Stimulated activated CD4-positive, alpha-beta T cell treated with anti-CD3 and anti-CD28 coated beads, Interleukin-2, amount 100 ng/mL, for 4 hours (primary cell): ENCODE results near the gene LPAR5.
A peak's percentile ranks its signal among the peaks of the same experiment; 100 is the strongest.

Experiments
- DNase-seq: peaks from one replicate; pipeline ENCODE4 v3.0.0-alpha.2; 2020; ENCODE audit warnings: low read depth

LPAR5 gene

GRCh38 chr12:6638305-6638704 lies 2.5 kb upstream of the LPAR5 start:
- DNase-seq, result no peak

- peak; percentile 59 for DNase-seq
Measured at GRCh38 chr12:6635375-6635855, 344 bp downstream of the LPAR5 start.

DNA sequence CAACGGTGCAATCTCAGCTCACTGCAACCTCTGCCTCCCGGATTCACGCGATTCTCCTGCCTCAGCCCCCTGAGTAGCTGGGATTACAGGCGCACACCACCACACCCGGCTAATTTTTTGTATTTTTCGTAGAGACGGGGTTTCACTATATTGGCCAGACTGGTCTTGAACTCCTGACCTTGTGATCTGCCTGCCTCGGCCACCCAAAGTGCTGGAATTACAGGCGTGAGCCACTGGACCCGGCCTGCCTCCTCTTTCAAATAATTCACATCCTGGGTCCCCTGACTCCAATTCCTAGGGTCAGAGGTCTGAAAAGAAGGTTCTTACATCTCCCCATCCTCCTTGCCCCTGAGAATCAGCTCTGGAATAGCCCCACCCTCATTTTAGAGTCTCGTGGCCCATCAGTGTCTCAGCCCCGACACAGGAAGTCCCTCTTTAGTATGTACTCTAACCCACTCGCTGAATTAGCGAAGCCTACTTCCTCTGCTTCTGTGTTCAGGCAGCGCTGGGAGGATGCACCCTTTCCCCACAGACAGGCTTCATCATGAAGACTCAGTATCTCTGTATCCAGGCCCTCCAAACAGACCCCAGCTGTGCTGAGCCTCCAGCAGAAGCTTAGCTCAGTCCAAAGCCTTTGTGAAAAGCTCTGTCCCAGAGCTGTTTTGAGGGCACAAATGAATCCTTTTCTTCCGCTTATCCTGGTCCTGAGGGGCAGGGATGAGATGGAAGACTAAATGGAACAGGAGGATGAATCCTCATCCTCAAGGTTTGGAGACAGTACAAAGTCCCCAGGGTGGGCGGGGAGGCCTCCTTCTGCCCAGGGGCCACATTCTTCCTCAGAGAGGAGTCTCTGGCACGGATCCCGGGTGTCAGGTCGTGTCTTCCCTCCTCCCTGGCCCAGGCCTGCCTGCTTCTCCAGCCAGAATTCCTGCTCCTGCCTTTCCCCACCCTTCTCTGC lies 3.5 kb downstream of the LPAR5 start:
- DNase-seq, result no peak

DNA sequence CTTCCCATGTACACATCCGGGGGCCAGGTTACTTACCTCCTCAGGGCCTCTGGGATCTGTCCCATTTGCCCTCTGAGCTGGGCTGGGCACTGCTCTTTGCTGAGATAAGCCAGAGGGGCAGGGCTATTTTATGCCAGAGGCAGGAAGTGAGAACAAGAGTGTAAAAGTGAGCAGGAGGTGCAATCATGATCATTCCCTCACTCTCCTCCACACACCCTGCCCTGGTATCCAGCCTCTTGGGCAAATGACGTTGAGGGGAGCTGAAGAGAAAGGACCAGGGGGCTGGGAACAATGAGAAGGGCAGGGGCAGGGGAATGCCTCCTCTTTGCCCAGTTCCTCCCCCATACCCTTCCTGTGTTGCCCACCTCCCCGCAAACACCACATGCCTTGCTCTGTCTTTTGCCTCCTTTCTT lies 4.2 kb downstream of the LPAR5 start:
- no peak for DNase-seq

GRCh38 chr12:6630736-6631135 lies 5.0 kb downstream of the LPAR5 start:
- no peak for DNase-seq

GRCh38 chr12:6627616-6628015 lies 8.1 kb downstream of the LPAR5 start:
- DNase-seq, result no peak

- no peak for DNase-seq
Measured at GRCh38 chr12:6626654-6627283, 9.0 kb downstream of the LPAR5 start.

- no peak for DNase-seq
Measured at GRCh38 chr12:6620885-6621274, 14.9 kb downstream of the LPAR5 start.

DNA sequence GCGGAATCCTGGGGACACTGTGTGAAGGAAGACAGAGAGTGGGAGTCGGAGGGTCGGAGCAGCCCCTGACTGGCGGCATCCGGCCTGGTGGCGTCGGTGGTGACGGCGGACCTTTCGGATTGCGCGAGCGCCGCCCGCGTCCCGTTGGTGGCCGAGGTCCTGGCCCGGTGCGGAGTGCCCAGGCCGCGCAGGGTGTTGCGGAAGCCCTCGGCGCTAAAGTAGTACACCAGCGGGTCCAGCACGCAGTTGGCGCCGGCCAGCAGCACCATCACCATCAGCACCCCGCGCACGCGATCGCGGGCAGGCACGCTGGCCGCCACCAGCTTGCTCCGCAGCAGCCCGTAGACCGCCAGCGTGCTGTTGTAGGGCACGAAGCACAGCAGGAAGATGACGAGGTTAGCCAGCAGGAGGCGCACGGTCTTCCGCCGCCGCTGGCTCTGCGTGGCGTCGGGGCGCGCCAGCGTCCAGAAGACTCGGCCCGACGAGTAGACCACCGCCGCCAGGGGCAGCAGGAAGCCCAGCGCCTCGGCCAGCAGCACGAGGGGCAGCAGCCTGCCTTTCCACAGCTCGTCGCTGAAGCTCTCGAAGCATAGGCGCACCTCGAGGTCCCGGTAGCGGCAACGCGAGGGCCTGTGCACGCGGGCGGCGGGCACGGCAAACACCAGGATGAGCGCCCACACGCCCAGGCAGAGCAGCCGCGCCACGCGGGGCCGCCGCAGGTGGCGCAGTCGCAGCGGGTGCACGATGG lies 15.4 kb downstream of the LPAR5 start:
- DNase-seq, result no peak

DNA sequence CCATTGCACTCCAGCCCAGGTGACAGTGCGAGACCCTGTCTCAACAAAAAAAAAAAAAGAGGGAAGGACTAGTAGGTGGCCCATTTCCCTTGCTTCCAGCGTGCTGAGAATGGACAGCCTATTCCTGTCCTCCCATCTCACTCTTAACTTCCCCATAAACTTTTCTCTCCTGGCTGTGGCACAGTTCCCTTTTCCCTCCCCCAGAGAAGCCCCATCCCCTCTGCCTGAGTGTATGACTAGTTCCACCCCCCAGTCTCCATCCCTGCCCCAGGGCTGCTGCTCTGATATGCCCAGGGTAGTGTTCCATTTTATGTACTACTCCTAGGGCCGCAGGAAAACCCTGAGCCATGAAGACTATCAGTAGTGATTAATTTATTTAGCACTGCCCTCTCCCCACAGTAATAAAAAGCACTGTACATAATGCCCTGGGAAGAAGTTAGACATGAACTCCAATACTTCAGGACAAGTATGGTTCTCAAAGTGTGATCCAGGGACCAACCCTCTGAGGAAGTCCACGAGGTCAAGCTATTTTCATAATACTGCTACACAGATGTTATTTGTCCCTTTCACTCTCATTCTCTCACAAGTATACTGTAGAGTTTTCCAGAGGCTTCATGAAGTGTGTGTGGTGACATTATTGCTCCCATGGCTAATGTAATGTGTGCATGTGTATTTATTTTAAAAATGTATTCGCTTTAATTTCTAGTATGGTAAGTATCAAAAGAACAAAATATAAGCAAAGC lies 17.1 kb downstream of the LPAR5 start:
- no peak for DNase-seq

- no peak for DNase-seq
Measured at GRCh38 chr12:6615802-6616201, 20.0 kb downstream of the LPAR5 start.

GRCh38 chr12:6614513-6615172 lies 21.1 kb downstream of the LPAR5 start:
- DNase-seq, result no peak

GRCh38 chr12:6613776-6614512 lies 21.8 kb downstream of the LPAR5 start:
- DNase-seq, result no peak

DNA sequence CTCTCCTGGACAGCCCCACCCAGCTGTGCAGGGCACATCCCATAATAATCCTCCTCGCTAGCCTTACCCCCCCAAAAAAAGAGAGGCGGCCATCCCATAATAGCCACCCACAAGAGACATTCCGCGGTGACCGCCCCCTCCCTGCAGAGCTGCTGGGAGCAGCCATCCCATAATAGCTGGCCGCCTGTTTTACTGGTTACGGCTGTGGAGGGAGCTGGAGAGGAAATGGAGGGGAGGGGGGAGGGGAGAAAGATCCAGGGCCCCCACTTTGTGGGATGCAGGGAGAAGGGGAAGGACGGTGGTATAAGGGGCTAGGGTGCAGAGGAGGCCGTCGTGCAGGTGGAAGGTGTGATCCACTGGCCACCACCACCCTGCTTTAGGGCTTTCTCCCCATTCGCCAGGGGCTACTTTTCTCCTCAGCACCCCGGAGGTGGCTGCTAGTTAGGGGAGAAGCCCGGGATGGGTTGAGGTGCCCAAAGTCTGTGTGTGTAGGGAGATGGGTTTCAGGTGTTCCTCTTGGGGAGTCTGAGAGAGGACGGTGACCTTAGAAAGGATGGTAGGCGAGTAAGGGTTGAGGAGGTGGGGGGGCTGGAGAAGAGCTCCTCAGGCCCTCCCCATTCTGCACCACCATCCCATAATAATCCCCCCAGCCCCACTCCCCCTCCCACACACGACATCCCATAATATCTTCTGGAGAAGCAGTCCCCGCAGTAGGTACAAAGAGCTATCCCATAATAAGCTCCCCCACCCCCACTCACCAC lies 22.6 kb downstream of the LPAR5 start:
- DNase-seq, result no peak

DNA sequence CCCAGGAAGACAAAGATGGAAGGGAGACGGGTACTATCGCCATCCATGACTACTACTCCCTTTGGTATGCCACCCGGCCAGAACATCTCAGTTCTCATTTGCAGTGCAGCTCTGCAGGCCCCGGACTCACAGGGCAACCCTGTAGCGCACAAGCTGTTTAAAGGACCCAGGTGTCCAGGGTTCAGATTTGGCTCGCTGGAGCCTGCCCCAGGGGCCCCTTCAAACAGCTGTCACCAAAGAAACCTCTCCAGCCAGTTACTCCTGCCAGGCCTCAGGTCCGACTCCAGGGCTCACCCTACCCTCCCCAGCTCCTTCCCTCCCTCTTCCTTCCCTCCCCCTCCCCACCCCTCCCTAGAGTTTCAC lies 23.1 kb downstream of the LPAR5 start:
- DNase-seq, result no peak

- DNase-seq, result no peak
Measured at GRCh38 chr12:6612247-6612646, 23.5 kb downstream of the LPAR5 start.

DNA sequence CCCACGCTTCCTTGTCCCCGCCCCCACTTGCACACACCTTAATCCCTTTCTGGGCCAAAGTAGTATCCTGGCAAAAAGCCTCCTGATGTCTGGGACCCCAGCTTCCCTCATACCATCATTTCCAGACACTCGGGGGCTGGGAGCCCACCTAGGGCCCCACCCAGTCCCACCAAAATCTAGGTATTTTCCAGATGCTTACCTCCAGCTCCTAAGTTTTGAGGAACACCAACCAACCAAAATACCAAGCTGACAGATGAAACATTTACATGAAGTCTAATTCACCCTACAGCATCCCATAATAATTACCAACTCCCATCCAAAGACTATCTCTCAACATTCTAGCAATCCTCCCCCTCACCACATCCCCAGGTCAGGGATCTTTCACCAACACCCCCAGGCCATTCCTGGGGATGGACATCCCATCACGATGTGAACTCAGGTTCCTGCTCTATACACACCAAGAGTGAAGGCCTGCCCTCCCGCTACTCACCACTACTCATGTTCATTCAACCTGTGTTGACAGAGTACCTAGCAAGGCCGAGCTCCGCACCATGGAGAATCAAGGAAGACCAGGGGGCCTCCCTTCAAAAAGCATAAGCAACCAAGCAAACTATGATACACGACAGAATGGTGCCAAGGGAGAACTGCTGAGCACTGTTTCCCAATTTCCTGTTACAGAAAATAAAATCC lies 27.0 kb downstream of the LPAR5 start:
- DNase-seq, result no peak

DNA sequence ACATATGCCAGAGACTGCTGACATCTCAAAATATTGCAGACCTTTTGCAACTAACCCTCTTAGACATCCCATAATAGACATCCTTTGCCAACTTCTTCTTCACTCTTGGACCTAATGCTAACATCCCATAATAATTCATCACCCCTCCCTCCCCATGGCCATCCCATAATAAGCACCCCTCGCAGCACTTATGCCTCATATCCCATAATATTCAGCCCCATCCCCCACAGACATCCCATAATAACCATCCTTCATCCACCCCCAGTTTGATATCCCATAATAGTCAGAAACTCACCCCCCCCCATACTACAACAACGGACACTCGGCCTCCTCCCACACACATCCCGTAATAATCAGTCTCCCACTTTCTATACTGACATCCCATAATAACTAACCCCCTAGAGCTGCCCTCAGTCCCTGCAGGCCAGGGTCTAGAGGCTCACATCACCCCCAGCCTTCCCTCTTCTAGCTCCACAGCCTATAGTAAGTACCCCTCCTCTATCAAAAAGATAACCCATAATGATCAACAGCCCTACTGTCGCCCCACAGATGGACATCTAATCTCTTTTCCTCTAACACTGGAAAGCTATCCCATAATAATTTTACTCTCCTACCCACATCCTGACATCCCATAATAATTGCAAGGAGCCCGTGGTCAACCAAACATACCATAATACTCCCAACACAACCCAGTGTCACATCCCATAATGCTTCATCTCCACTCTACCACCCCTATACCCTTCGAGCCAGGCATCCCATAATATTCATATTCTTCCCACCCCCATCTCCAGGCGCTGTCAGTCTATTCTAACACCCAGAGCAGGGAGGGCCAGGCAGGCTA lies 27.8 kb downstream of the LPAR5 start:
- no peak for DNase-seq
